UCSD-AML1 (cell line): ENCODE results near the gene MIP.
"Not testable (repeated sequence)": the region's sequence is repeated elsewhere in the genome, so short reads cannot be mapped to it uniquely, and the experiment has no call there.

Source experiments
- DNase-seq: peaks from one replicate; lab custom pipeline; 2025; ENCODE audit not compliant: unreplicated experiment; lab: John Stamatoyannopoulos, UW

The MIP gene

GRCh38 chr12:56468216-56469006 is 14.0 kb upstream of the MIP start, which contains the start of gene SPRYD4:
Gene SPRYD4, plus strand, starts transcription at chr12:56468578. Its CDS starts 14 bp downstream, at chr12:56468592.
- peak; percentile 94 for DNase-seq

DNA sequence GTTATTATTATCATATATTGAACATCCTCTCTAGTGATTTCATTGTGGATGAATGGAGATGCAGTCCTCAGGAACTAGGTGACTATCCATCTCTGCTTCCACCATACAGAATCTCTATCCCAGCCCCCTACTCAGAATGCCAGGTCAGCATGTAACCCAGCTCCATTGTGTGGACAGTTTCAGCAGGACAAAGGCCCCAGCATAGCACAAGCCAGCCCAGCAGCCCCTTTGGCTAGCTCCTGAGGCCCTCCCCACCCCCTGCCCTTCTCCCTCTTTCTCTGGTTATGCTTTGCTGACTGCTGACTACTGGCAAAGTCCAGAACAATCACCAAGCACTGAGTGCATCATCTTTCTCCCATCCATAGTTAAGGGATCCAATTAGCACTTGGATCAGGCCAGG is 8.1 kb upstream of the MIP start:
- DNase-seq: no peak

DNA sequence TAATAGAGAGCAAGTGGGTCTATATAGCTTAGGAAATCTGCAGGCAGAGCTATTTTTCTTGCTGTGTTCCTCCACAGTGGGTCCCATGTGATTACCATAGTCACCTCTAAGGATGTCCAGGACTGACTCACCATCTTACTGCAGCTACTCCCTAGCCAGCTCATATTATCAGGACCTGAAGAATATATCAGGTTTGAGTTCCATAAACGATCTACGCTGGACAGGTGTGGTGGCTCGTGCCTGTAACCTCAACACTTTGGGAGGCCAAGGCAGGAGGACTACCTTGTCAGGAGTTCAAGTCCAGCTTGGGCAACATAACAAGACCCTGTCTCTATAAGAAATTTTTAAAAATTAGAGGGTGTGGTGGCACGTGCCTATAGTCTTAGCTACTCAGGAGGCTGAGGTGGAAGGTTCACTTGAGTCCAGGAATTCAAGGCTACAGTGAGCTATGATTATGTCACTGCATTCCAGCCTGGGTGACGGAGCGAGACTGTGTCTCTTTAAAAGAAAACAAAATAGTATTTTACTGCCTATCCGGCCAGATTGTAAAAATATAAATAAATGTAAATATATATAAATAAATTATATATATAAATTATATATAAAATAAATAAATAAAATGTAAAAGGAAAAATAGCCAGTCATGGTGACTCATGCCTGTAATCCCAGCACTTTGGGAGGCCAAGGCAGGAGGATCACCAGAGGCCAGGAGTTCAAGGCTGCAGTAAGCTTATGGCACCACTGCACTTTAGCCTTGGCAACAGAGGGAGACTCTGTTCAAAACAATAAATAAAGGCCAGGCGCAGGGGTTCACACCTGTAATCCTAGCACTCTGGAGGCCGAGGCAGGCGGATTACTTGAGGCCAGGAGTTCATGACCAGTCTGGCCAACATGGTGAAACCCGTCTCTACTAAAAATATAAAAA is 7.0 kb upstream of the MIP start:
- DNase-seq: no peak

DNA sequence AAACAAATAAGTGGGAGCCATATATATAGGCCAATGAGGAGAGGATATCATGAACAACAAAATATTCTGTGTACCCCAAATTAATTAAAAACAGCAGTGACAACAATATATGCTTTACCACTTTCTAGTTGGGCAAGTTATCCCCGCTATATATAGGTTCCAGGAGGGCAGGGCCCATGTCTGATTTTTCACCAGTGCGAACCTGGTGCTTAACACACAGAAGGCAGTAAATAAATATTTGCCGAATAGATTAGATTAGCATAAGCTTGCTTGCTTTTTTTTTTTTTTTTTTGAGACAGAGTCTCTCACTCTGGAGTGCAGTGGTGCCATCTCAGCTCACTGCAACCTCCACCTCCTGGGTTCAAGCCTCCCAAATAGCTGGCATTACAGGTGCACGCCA is 3.4 kb upstream of the MIP start:
- DNase-seq: no peak

- DNase-seq: no peak
These were observed 3.3 kb downstream of the MIP start for GRCh38 chr12:56451147-56451546.

DNA sequence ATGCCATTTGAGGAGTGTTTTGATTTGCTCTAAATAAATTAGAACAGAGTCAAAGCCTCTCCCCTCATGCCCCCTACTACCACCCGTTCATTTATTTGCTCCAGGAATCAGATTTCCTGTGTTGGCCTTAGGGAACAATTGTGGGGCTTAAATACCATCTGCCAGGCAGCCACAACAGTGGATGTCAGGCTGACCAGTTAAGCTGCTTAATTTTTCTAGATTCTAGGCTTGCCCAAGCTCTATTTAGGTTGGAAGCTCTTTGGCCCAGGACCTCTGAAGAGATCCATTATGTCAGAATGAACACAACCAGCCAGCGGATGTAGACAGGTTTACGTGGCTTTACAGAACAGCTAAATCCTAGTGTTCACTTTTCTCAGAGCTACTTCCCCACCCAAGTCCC is 4.2 kb downstream of the MIP start:
- DNase-seq: no peak

- no peak for DNase-seq
These were observed 4.9 kb downstream of the MIP start for GRCh38 chr12:56449622-56449984.

DNA sequence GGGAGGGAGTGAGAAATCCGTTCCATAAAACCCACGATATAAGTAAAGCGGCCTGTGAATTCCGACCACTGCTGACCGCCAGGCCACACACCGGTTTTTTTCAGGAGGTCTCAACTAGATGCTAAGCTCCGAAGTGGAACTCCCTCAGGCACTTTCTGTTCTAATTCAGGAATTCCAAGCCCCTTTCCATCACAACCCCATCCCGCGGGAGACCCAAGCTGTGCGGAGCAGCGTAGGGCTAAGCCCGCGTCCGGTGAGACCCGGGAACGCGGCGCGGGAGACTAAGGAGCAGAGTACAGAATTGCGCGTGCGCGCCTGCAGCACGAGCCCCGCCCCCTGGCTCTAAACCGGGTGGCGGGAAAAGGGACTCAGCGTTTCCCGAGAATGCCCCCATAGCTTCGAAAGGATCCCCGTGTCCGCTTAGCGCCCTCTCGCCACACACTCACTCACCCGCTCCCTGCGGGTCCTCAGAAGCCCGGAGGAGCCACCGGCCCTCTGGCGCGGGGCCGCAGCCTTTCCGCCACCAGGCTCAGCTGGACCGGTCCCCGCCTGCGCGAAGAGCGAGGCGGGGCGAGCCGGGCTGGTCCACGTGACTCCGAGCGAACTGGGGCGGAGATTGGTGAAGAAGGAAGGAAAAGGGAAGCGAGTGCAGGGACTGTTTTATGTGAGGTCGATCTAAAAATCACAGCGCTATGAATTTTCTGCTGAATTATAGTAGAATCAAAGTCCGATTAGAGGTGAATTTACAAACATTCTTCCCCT is 5.4 kb downstream of the MIP start, which contains the start of gene TIMELESS:
Gene TIMELESS (minus strand): TSS at position 567 of the 762 bp plus-strand sequence. CDS start 15,256 bp downstream, outside the sequence.
- peak; percentile 94 for DNase-seq

DNA sequence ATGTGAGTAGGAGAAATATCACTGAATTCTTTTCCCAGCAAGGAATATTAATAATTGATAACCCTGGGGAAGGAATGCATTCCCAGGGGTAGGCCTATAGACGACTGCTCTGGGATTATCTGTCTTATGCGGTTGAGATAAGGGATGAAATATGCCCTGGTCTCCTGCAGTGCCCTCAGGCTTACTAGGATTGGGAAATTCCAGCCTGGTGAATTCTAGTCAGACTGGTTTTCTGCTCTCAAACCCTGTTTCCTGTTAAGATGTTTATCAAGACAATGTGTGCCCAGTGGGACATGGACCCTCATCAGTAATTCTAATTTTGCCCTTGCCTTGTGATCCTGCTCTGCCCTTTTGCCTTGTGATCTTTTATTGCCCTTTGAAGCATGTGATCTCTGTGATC is 11.2 kb downstream of the MIP start:
- not testable (repeated sequence) for DNase-seq

DNA sequence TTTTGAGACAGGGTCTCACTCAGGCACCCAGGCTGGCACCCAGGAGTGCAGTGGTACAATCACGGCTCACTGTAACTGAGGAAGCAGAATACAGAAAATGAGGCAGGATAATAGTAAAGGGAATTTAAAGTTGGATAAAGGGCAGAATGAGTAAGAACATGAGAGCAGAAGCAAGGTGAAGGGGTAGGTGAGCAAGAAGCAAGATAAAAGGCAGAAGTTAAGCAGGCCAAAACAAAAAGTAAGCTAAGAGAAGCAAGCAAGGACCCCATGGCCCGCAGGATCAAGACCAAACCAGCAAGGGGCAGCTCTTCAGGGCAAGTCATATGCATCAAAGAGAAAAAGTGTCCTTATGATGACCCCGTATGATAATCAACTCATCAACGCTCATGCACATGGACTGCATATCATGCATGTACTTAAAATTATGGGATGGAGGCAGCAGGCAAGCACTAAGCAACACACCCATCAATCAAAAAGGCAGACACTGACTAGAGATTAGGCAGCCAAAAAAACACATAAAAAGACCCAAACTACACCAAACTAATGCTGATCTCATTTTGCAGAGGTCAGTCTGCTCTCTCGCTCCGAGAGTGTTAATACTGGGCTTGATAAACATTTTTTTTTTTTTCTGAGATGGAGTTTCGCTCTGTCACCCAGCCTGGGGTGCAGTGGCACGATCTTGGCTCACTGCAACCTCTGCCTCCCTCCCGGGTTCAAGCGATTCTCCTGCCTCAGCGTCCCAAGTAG is 16.9 kb downstream of the MIP start:
- DNase-seq: no peak

DNA sequence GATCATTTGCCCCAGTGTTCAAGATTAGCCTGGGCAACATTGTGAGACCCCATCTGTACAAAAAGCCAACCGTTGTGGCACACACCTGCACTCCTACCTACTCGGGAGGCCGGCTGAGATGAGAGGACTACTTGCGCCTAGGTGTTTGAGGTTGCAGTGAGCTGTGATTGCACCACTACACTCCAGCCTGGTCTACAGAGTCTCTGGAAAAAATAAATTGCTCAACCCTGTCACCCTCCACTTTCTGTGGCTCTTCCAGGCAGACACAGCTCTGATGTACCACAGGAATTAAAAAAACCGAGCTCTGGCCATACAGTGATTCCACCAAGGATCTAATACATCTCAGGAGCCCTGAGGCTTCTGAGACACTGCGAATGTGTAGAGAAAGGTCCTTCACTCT is 19.6 kb downstream of the MIP start:
- no peak for DNase-seq

GRCh38 chr12:56431850-56432249 is 22.6 kb downstream of the MIP start:
- no peak for DNase-seq

DNA sequence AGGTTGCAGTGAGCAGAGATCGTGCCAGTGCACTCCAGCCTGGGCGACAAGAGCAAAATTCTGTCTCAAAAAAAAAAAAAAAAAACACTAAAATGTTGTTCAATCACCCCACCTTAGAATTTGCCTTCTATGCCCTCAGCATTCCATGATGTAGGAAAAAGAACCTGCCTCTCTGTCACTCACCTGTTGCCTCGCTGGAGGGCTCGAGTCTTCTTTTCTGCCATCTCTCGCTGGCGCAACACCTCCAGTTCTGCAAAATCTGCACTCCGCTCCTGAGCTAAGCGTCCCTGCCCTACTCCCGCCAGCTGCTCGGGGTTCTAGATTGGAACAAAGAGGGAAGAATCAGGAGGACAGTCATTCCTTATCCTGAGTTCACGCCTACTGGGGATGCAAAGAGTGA is 23.2 kb downstream of the MIP start:
- DNase-seq: no peak

GRCh38 chr12:56425940-56426438 is 28.5 kb downstream of the MIP start:
- DNase-seq: no peak

GRCh38 chr12:56425193-56425592 is 29.3 kb downstream of the MIP start:
- DNase-seq: no peak

DNA sequence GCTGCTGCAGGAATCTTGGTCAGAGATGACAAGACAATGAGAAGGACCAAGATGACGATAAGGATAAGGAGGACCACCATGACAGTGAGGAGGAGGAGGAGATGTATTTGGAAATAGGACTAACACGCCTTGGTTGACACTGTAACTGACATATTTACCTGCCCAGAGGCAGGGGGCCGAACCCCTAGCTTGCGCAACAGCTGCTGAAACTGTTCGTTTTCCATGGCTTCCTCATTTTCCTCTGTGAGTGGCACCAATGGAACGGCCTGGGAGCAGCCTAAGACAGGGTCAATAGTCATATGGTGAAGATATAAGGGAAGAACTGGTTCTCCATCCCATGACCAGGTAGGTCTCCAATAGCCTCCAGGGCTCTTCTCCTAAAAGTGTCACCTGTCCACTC is 34.0 kb downstream of the MIP start:
- DNase-seq: no peak

DNA sequence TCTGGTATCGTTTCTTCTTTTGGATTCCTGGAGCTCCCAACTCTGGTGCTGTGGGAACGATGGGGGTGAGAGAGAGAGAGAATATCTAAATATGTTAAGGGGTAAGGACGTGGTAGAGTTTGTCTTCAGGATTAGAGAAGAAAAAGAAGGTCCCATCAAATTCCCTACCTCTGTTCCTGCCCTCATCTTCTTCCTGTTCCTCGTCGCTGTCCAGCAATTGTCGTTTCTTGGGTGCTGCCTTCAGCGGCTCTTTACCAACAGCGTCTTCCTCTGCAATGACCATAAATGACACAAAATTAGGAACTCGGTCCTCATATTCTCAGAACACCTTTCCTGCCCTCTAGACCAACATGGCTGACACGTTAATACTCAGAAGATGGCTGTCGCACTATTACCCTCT is 36.7 kb downstream of the MIP start:
- DNase-seq: no peak

DNA sequence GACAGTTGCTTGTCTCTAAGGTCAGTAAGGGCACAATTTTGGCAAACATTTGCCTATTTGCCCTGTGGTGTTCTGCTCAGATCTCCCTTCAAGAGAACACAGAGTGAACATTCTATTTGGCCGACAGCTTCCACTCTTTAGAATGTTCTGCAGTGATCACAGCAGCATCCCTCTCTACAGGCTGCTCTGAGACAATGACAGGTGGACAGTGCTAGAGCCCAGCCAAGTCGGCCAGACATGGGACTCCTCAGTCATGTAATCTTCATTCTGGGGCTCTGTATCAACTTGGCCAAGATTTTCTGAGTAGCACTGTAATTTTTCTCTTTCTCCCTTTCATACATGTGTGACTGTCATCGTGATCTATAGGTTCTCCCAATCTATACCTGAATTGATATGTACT is 40.1 kb downstream of the MIP start:
- DNase-seq: no peak

DNA sequence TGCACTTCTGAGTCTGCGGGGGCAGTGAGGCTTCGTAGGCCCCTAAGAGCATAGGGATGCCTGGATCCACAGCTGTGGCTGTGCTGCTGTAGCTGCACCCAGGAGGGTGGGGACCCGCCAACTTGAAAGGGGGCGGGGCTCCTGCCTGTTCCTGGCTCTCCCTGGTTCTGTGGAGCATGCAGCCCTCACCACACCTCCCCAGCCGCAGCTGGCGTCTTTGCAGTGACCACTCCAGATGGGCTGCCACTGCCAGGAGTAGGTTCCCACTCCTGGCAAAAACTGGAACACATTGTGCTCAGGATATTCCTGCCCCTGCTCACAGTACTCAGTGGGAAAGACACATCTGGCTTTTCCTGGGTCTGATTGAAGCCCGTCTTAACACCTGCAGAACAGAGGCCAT is 41.1 kb downstream of the MIP start:
- no peak for DNase-seq
